ENCODE results near the gene PACRG. TPM values are rescaled to one million over a fixed set of nuclear protein-coding genes. Genes with fewer than 3 reads are reported as not detected.

PACRG gene
- total RNA-seq, 1 experiment from 2014 or later = 0.26 TPM

GRCh38 chr6:162710419-162710818, 17.4 kb upstream of the PACRG start:
- Mint-ChIP-seq H3K4me3 (no peak overlapping the region), H3K4me1 (peaks cover 13 to 20% of the 10 kb centered on the region in 2 experiments), H3K27me3 (ENCODE audit: low read depth) (no peaks in the 10 kb centered on the region), H3K9me3 (peaks cover 4 to 7% of the 10 kb centered on the region in 2 experiments; a peak in 3 of 5 replicates), H3K36me3 (ENCODE audit: insufficient read depth in 1 of 3, low read depth in 3 of 3) (peaks cover 0 to 11% (median 0%) of the 10 kb centered on the region in 3 experiments; a peak in 3 of 7 replicates), H3K27ac (peak overlapping the region in 1 of 3 experiments; percentile 55; a peak in 1 of 7 replicates)
- Histone ChIP-seq H3K56ac (ENCODE audit: insufficient read length, low read depth, low read length) (no peak overlapping the region), H2BK12ac (ENCODE audit: insufficient read length, low read depth, low read length) (no peak overlapping the region), H3K27ac (ENCODE audit: insufficient read length, low read depth, low read length) (no peak overlapping the region), H3K14ac (ENCODE audit: insufficient read depth, low read length) (no peak overlapping the region), H3K4me2 (ENCODE audit: insufficient read depth, insufficient read length, low read length) (no peak overlapping the region), H2BK20ac (ENCODE audit: low read depth, low read length, poor library complexity, severe bottlenecking) (no peak overlapping the region), H2AFZ (ENCODE audit: low read length) (no peak overlapping the region), H3K4me1 (ENCODE audit: insufficient read depth, low read length) (no peaks in the 10 kb centered on the region), H2BK120ac (ENCODE audit: low read depth, low read length, poor library complexity, severe bottlenecking) (no peak overlapping the region), H2BK5ac (ENCODE audit: insufficient read length, low read length) (no peak overlapping the region), H4K91ac (ENCODE audit: insufficient read length, low read depth, low read length) (no peak overlapping the region), H4K8ac (replicated peaks; ENCODE audit: insufficient read length, low read depth, low read length) (no peak overlapping the region), H4K5ac (ENCODE audit: insufficient read length, low read depth, low read length) (no peak overlapping the region), H3K27me3 (ENCODE audit: insufficient read depth, low read length) (no peaks in the 10 kb centered on the region), H4K20me1 (ENCODE audit: control insufficient read depth, insufficient read depth, insufficient read length) (no peaks in the 10 kb centered on the region), H3K79me1 (ENCODE audit: insufficient read depth, low read depth, low read length, poor library complexity, severe bottlenecking) (no peaks in the 10 kb centered on the region), H3K23ac (ENCODE audit: insufficient read length, low read depth, low read length) (no peak overlapping the region), H3T11ph (ENCODE audit: low read length) (no peak overlapping the region), H3K79me2 (ENCODE audit: insufficient read depth, low read length) (no peaks in the 10 kb centered on the region), H3K9me3 (ENCODE audit: control insufficient read depth, low read depth, low read length) (no peaks in the 10 kb centered on the region), H3K23me2 (ENCODE audit: insufficient read length, low read depth, low read length, poor library complexity, severe bottlenecking) (no peaks in the 10 kb centered on the region), H2BK15ac (ENCODE audit: low read depth, low read length) (no peak overlapping the region), H2AK5ac (ENCODE audit: insufficient read length, low read length) (no peak overlapping the region), H3K4ac (ENCODE audit: low read depth, low read length) (no peak overlapping the region), H3K9ac (ENCODE audit: extremely low read depth, insufficient read length, low read length) (no peak overlapping the region), H3K18ac (ENCODE audit: insufficient read length, low read depth, low read length) (no peak overlapping the region)
- no CpG with 5 or more reads among the region's 1 CpG for WGBS (ENCODE audit: extremely low coverage, insufficient read length, low lambda C conversion rate)
- DNase-seq = no peak
- TF ChIP-seq, protein P1, sequence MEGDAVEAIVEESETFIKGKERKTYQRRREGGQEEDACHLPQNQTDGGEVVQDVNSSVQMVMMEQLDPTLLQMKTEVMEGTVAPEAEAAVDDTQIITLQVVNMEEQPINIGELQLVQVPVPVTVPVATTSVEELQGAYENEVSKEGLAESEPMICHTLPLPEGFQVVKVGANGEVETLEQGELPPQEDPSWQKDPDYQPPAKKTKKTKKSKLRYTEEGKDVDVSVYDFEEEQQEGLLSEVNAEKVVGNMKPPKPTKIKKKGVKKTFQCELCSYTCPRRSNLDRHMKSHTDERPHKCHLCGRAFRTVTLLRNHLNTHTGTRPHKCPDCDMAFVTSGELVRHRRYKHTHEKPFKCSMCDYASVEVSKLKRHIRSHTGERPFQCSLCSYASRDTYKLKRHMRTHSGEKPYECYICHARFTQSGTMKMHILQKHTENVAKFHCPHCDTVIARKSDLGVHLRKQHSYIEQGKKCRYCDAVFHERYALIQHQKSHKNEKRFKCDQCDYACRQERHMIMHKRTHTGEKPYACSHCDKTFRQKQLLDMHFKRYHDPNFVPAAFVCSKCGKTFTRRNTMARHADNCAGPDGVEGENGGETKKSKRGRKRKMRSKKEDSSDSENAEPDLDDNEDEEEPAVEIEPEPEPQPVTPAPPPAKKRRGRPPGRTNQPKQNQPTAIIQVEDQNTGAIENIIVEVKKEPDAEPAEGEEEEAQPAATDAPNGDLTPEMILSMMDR (conservative IDR thresholded peaks at IDR 0.05) = no peak
